IMR-90 (cell line): ENCODE measurements around the gene PITHD1. TPM values are rescaled to one million over a fixed set of nuclear protein-coding genes. Genes with fewer than 3 reads are reported as not detected.

Experiments used
- ATAC-seq: fragments of 200-7000 bp; cut with Tn5 transposase; 2 replicates; pipeline ENCODE4 v1.9.1; 2020; ENCODE audit warnings: low read depth, mild to moderate bottlenecking, moderate library complexity
- BruUV-seq: library from RNA; stranded (reverse); fragments of 400-500 nt; replicated peaks from 2 replicates; lab custom pipeline; 2021; lab: Mats Ljungman, UMichigan
- CTCF ChIA-PET: fragments of 300-600 bp; formaldehyde crosslinking; extraction: SDS; loops from one replicate; lab custom pipeline; 2021; ENCODE audit warnings: antibody characterized with exemption; lab: Yijun Ruan, JAX
- POLR2A ChIA-PET: fragments of 300-600 bp; sonication (Branson Sonifier 250); formaldehyde crosslinking; loops from one replicate; lab custom pipeline; 2022; ENCODE audit warnings: antibody characterized with exemption; ENCODE audit not compliant: unreplicated experiment; lab: Charles Lee
- DNase-seq: peaks from one replicate; pipeline ENCODE4 v3.0.0; 2013
- H2AFZ ChIP-seq: replicated peaks from 2 replicates; pipeline ENCODE3; 2013; ENCODE audit warnings: low read length, mild to moderate bottlenecking; ENCODE audit not compliant: poor library complexity
- H2AK5ac ChIP-seq: 2 replicates; pipeline ENCODE4 v1.6.1; 2013; ENCODE audit warnings: low read depth, low read length, inconsistent platforms
- H2AK9ac ChIP-seq: replicated peaks from 2 replicates; pipeline ENCODE3; 2013; ENCODE audit warnings: mild to moderate bottlenecking, low read depth, low read length, moderate library complexity; ENCODE audit not compliant: poor library complexity
- H2BK120ac ChIP-seq: 2 replicates; pipeline ENCODE4 v1.6.1; 2013; ENCODE audit warnings: low read depth, low read length, inconsistent platforms
- H2BK15ac ChIP-seq: 3 replicates; pipeline ENCODE4 v1.6.1; 2013; ENCODE audit warnings: low read depth, low read length, inconsistent platforms
- H2BK20ac ChIP-seq: 2 replicates; pipeline ENCODE4 v1.6.1; 2013; ENCODE audit warnings: low read depth, mild to moderate bottlenecking, inconsistent platforms, low read length, moderate library complexity
- H2BK5ac ChIP-seq: 2 replicates; pipeline ENCODE4 v1.6.1; 2013; ENCODE audit warnings: mild to moderate bottlenecking, low read depth, low read length, inconsistent platforms; ENCODE audit not compliant: poor library complexity, severe bottlenecking
- H3K14ac ChIP-seq: replicated peaks from 2 replicates; pipeline ENCODE4 v1.6.1; 2013; ENCODE audit warnings: low read depth, low read length, inconsistent platforms
- H3K18ac ChIP-seq: 2 replicates; pipeline ENCODE4 v1.6.1; 2013; ENCODE audit warnings: low read depth, low read length, control low read depth
- H3K23ac ChIP-seq: 2 replicates; pipeline ENCODE4 v1.6.1; 2013; ENCODE audit warnings: low read depth, low read length, inconsistent platforms
- H3K27ac ChIP-seq: 2 replicates; pipeline ENCODE4 v1.5.1; 2013; ENCODE audit warnings: mild to moderate bottlenecking, control low read depth, low read length; ENCODE audit not compliant: insufficient read depth
- H3K27me3 ChIP-seq: 2 replicates; pipeline ENCODE4 v1.6.1; 2013; ENCODE audit warnings: low read length; ENCODE audit not compliant: control insufficient read depth, insufficient read depth
- H3K36me3 ChIP-seq: 2 replicates; pipeline ENCODE4 v1.6.1; 2013; ENCODE audit warnings: low read length, mixed read lengths; ENCODE audit not compliant: control insufficient read depth, insufficient read depth
- H3K4ac ChIP-seq: 2 replicates; pipeline ENCODE4 v1.6.1; 2013; ENCODE audit warnings: low read depth, low read length, inconsistent platforms
- H3K4me1 ChIP-seq: 2 replicates; pipeline ENCODE4 v1.6.1; 2013; ENCODE audit warnings: low read length, mixed read lengths; ENCODE audit not compliant: control insufficient read depth, insufficient read depth
- H3K4me2 ChIP-seq: 2 replicates; pipeline ENCODE4 v1.6.1; 2013; ENCODE audit warnings: low read depth, mild to moderate bottlenecking, control low read depth, low read length, moderate library complexity
- H3K4me3 ChIP-seq: 2 replicates; pipeline ENCODE4 v1.5.1; 2013; ENCODE audit warnings: low read depth, mild to moderate bottlenecking, control low read depth, low read length, moderate library complexity; ENCODE audit not compliant: insufficient read depth
- H3K56ac ChIP-seq: 2 replicates; pipeline ENCODE4 v1.6.1; 2013; ENCODE audit warnings: low read length, inconsistent platforms; ENCODE audit not compliant: insufficient read depth; ENCODE audit errors: extremely low read depth
- H3K79me1 ChIP-seq, 2 experiments: 2 replicates each; pipeline ENCODE4 v1.6.1; 2013; ENCODE audit warnings: low read length in 2 of 2, inconsistent platforms in 1 of 2, low read depth in 1 of 2
- H3K9ac ChIP-seq: 2 replicates; pipeline ENCODE4 v1.6.1; 2013; ENCODE audit warnings: low read depth, low read length, control low read depth
- H3K9me1 ChIP-seq: 2 replicates; pipeline ENCODE4 v1.6.1; 2013; ENCODE audit warnings: low read length, inconsistent platforms; ENCODE audit not compliant: insufficient read depth
- H3K9me3 ChIP-seq: 2 replicates; pipeline ENCODE4 v1.6.1; 2013; ENCODE audit warnings: low read length; ENCODE audit not compliant: control insufficient read depth, insufficient read depth
- H4K20me1 ChIP-seq: 2 replicates; pipeline ENCODE4 v1.6.1; 2013; ENCODE audit warnings: low read length, inconsistent platforms; ENCODE audit not compliant: insufficient read depth
- H4K5ac ChIP-seq: 2 replicates; pipeline ENCODE4 v1.6.1; 2013; ENCODE audit warnings: mild to moderate bottlenecking, low read depth, low read length, control low read depth
- H4K8ac ChIP-seq, 2 experiments: 2 replicates each; pipeline ENCODE4 v1.6.1; 2013; ENCODE audit warnings: low read depth in 2 of 2, low read length in 2 of 2, control low read depth in 1 of 2, inconsistent platforms in 1 of 2
- H4K91ac ChIP-seq: 2 replicates; pipeline ENCODE4 v1.6.1; 2013; ENCODE audit warnings: low read depth, low read length, inconsistent platforms; ENCODE audit not compliant: insufficient read depth
- CEBPB ChIP-seq: IDR thresholded peaks from 2 replicates; pipeline ENCODE4 v1.6.1; 2012; ENCODE audit warnings: low read depth, low read length, improper control_type of control experiment
- MXI1 ChIP-seq: IDR thresholded peaks from 2 replicates; pipeline ENCODE4 v1.6.1; 2012; ENCODE audit warnings: low read depth, mild to moderate bottlenecking, low read length, moderate library complexity, borderline replicate concordance
- RCOR1 ChIP-seq: IDR thresholded peaks from 2 replicates; pipeline ENCODE4 v1.6.1; 2012; ENCODE audit warnings: mild to moderate bottlenecking, low read length, improper control_type of control experiment; ENCODE audit not compliant: insufficient replicate concordance
- RFX5 ChIP-seq: IDR thresholded peaks from 2 replicates; pipeline ENCODE4 v1.8.0; 2012; ENCODE audit warnings: low read depth, mild to moderate bottlenecking, low read length, moderate library complexity
- USF2 ChIP-seq: fragments of 150-350 bp; IDR thresholded peaks from 2 replicates; pipeline ENCODE4 v1.6.1; 2017; ENCODE audit warnings: mild to moderate bottlenecking, antibody characterized with exemption, low read length, low read depth
- WGBS, 2 experiments: methylation state at CpG; one replicate each; pipeline versions ENCODE4 v1.1.5 to v1.1.7; 2013; ENCODE audit warnings: missing lambda C conversion rate in 2 of 2; ENCODE audit not compliant: insufficient read length in 1 of 2; ENCODE audit errors: extremely low coverage in 2 of 2; 5-methylcytosine and 5-hydroxymethylcytosine counted together
- dilution Hi-C: fragments of 300-500 bp; cut with HindIII; formaldehyde crosslinking; loops from one replicate; pipeline ENCODE4 v1.14.3; 2018; ENCODE audit warnings: low sequenced_read_pairs; ENCODE audit not compliant: unreplicated experiment
- in situ Hi-C: fragments of 300-500 bp; cut with MboI; formaldehyde crosslinking; loops from 3 replicates; pipeline ENCODE4 v1.14.3; 2019; ENCODE audit warnings: low sequenced_read_pairs, inconsistent platforms, mixed read lengths
- intact Hi-C: fragments of 100-400 bp; cut with micrococcal nuclease; formaldehyde crosslinking; loops from 2 replicates; pipeline ENCODE4 v1.10.0; 2022
- polyA plus RNA-seq, 3 experiments: library from polyadenylated mRNA; depleted of rRNA; stranded (reverse); fragments of >200 nt; gene quantifications; 2 replicates each; pipeline ENCODE4 v1.2.3, GENCODE V29; 2012; ENCODE audit warnings: low replicate concordance in 1 of 3
- total RNA-seq: library from RNA; depleted of rRNA; stranded (reverse); fragments of >200 nt; gene quantifications from 2 replicates; pipeline ENCODE4 v1.2.3, GENCODE V29; 2012

Gene PITHD1
- total and polyA plus RNA-seq, 2 of the 4 experiments (the other 2 are of a cell fraction): 23.8 to 32.0 TPM

- H2AK9ac ChIP-seq: no peak overlapping the region
- no peak for TF ChIP-seq RCOR1
- no peak for TF ChIP-seq USF2
- no peak for TF ChIP-seq RFX5
- TF ChIP-seq CEBPB: no peak
- no peak for TF ChIP-seq MXI1
- no peak overlapping the region for H4K91ac ChIP-seq
- H3K27me3 ChIP-seq: no peaks in the 10 kb centered on the region
- H3K79me1 ChIP-seq: peaks cover 17 to 20% of the 10 kb centered on the region in 2 experiments
- no peak overlapping the region for H3K4me2 ChIP-seq
- no peak overlapping the region for H3K14ac ChIP-seq
- H4K5ac ChIP-seq: no peak overlapping the region
- intact Hi-C loops (no loop called here), in situ Hi-C loops (no loop called here), dilution Hi-C loops (no loop called here)
- H3K23ac ChIP-seq: no peak overlapping the region
- no peak overlapping the region for H2BK20ac ChIP-seq
- no peak overlapping the region for H3K56ac ChIP-seq
- H2AFZ ChIP-seq: no peak overlapping the region
- no peaks in the 10 kb centered on the region for H3K9me3 ChIP-seq
- no peak overlapping the region for H2BK120ac ChIP-seq
- no peaks in the 10 kb centered on the region for H4K20me1 ChIP-seq
- no peak overlapping the region for H3K4ac ChIP-seq
- no peak overlapping the region for H2BK15ac ChIP-seq
- H3K4me3 ChIP-seq: no peak overlapping the region
- peaks cover 12% of the 10 kb centered on the region; the same call in 1 of the 2 replicates for H3K9me1 ChIP-seq
- DNase-seq (no peak), ATAC-seq (no peak)
- H3K9ac ChIP-seq: no peak overlapping the region
- no peak overlapping the region for H2BK5ac ChIP-seq
- no peak overlapping the region for H3K27ac ChIP-seq
- no TSS peak for BruUV-seq
- ChIA-PET POLR2A (no interaction called here), CTCF (no interaction called here)
- peaks cover 24% of the 10 kb centered on the region for H3K36me3 ChIP-seq
- H4K8ac ChIP-seq: no peak overlapping the region
- no CpG with 5 or more reads among the region's 5 CpGs for WGBS, 2 experiments
- H2AK5ac ChIP-seq: no peak overlapping the region
- no peak overlapping the region for H3K18ac ChIP-seq
- H3K4me1 ChIP-seq: peaks cover 7% of the 10 kb centered on the region; the same call in 1 of the 2 replicates
These were observed 25.5 kb downstream of the PITHD1 start for GRCh38 chr1:23803674-23804073.
